Measurements from ENCODE around the gene SHROOM2.

The SHROOM2 gene

DNA sequence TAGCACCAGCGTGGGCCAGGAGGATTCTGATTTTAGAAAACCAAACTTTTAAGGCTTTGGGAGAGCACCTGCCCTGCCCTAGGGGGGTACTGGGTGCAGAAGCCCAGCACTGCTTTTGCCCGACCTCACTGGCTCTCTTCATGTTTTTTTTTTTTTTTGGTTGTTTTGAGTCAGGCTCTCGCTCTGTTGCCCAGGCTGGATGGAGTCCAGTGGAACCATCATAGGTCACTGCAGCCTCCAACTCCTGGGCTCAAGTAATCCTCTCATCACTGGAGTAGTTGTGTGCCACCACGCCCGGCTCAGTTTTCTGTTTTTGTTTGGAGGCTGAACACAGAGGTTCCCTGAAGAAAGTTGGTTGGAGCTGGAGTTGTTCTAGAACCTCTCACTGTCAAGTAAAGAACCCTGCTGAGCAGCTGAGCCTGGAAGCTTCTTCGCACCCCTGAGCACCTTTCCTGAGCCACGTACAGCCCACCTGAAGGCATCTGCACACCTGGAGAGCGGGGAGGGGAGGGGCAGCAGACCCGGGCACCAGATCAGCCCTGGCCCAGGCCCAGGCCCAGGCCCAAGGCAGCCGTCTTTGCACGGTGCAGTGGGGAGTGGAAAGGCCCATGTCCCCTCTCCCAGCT lies 49.5 kb downstream of the SHROOM2 start:
- Histone ChIP-seq H3K4me1 (ENCODE audit: control insufficient read depth, insufficient read depth, low read length) (no peaks in the 10 kb centered on the region), H3K9me3 (ENCODE audit: control insufficient read depth, low read length) (no peaks in the 10 kb centered on the region), H3K36me3 (ENCODE audit: control insufficient read depth, insufficient read depth, low read length, severe bottlenecking) (no peaks in the 10 kb centered on the region), H3K4me3 (ENCODE audit: low read length) (no peak overlapping the region), H3K9ac (ENCODE audit: low read length) (no peak overlapping the region), H3K27me3 (replicated peaks; ENCODE audit: control insufficient read depth, insufficient read depth, low read length) (peaks cover 12% of the 10 kb centered on the region)
- DNase-seq (ENCODE audit: low read depth): no peak

DNA sequence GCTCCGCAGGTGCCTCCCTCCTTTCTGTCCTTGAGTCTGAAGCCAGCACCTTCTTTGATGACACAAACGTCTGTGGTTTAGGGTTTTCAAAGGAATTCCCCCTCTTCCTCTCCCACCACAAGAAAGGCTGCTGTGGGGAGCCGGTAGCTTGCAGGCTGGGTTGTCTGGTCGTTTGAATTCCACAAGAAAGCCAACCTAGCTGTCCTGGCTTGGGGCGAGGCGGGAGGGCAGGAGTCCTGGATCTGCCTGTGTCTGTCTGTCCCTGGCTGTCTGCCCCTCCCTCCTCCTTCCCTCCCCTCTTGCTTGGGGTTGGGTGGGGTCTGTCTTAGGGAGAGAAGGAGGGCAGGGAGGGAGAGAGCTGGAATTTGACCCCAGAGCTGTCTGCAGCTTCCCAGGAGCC lies 56.3 kb downstream of the SHROOM2 start:
- no peak overlapping the region for H3K9ac ChIP-seq (ENCODE audit: low read length)
- peaks cover 5% of the 10 kb centered on the region for H3K4me1 ChIP-seq (ENCODE audit: control insufficient read depth, insufficient read depth, low read length)
- no peaks in the 10 kb centered on the region for H3K9me3 ChIP-seq (ENCODE audit: control insufficient read depth, low read length)
- no peaks in the 10 kb centered on the region for H3K36me3 ChIP-seq (ENCODE audit: control insufficient read depth, insufficient read depth, low read length, severe bottlenecking)
- H3K27me3 ChIP-seq (replicated peaks; ENCODE audit: control insufficient read depth, insufficient read depth, low read length): peaks cover 5% of the 10 kb centered on the region
- H3K4me3 ChIP-seq (ENCODE audit: low read length): no peak overlapping the region
- DNase-seq (ENCODE audit: low read depth): no peak

DNA sequence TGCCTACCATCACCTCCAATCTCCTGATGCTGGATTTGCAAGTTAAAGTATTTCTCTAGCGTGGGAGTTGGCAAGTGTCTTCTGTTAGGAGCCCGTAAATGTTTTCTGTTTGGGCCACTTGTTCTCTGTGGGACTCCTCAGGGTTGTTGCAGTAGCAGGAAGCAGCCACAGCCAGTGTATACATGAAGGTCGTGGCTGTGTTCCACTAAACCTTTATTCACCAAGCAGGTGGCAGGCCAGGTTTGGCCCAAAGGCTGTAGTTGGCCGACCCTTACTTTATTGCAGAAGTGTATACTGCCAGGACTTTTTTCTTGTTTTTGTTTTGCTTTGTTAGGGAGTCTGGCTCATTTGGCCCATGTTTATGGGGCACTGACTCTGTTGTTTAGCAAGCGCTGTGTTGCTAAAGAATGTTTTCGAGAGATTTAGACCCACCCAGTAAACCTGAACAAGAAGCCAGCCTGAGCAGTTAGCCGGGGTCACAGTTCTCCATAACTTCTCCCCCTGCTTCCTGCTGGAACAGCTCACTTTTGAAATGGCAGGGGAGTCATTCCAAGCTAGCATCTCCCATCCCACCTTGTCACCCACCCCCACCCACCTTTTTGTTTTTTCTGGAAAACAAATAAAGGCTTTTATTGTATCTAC lies 58.8 kb downstream of the SHROOM2 start:
- Histone ChIP-seq H3K4me1 (ENCODE audit: control insufficient read depth, insufficient read depth, low read length) (peaks cover 5% of the 10 kb centered on the region), H3K27me3 (replicated peaks; ENCODE audit: control insufficient read depth, insufficient read depth, low read length) (peaks cover 5% of the 10 kb centered on the region)
- DNase-seq (ENCODE audit: low read depth): no peak

DNA sequence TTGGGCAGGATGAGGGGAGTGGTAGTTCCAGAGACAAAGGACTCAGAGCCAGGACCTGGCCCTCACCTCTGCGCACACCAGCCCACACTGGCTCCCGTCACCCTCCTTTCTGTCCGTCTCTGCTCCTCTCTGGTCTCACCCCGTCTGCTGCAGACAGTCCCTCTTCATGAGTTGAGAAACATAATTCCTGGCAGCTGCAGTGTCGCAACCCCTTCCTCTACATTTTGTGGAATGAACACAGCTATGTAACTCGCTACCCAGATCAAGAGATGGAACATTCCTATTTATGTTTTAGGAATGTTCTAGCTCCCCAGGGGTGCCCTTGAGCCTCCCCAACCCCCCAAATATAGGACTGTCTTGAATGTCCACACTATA lies 59.3 kb downstream of the SHROOM2 start:
- Histone ChIP-seq H3K9ac (ENCODE audit: low read length) (no peak overlapping the region), H3K36me3 (ENCODE audit: control insufficient read depth, insufficient read depth, low read length, severe bottlenecking) (no peaks in the 10 kb centered on the region), H3K27me3 (replicated peaks; ENCODE audit: control insufficient read depth, insufficient read depth, low read length) (no peaks in the 10 kb centered on the region), H3K4me1 (ENCODE audit: control insufficient read depth, insufficient read depth, low read length) (peaks cover 5% of the 10 kb centered on the region), H3K4me3 (ENCODE audit: low read length) (no peak overlapping the region), H3K9me3 (ENCODE audit: control insufficient read depth, low read length) (no peaks in the 10 kb centered on the region)
- DNase-seq (ENCODE audit: low read depth): peak; percentile 49

More for the DNA sequence above, 58.8 kb downstream of the SHROOM2 start:
- H3K9me3 ChIP-seq (ENCODE audit: control insufficient read depth, low read length): no peaks in the 10 kb centered on the region
- no peak overlapping the region for H3K4me3 ChIP-seq (ENCODE audit: low read length)
- H3K9ac ChIP-seq (ENCODE audit: low read length): no peak overlapping the region
- no peaks in the 10 kb centered on the region for H3K36me3 ChIP-seq (ENCODE audit: control insufficient read depth, insufficient read depth, low read length, severe bottlenecking)

DNA sequence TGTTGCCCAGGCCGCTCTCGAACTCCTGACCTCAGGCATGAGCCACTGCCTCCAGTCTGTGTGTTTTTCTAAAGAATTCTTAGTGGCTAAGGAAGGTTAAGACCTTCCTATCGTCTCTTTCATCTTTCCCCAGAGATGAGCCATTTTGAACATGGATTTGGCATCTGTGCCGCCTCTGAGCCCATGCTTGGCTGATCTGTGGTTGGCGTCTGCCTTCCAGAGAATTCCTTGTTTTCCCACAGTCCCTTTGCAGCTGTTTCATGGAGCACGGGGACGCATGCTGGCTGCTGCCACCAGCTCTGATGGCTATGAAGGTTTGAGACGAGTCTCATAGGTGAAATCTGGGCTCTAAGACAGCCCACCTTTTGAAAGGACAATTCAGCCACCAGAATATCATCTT lies 60.4 kb downstream of the SHROOM2 start:
- Histone ChIP-seq H3K27me3 (replicated peaks; ENCODE audit: control insufficient read depth, insufficient read depth, low read length) (peaks cover under 1% of the 10 kb centered on the region), H3K4me1 (ENCODE audit: control insufficient read depth, insufficient read depth, low read length) (peaks cover 5% of the 10 kb centered on the region), H3K4me3 (ENCODE audit: low read length) (no peak overlapping the region), H3K9me3 (ENCODE audit: control insufficient read depth, low read length) (no peaks in the 10 kb centered on the region), H3K36me3 (ENCODE audit: control insufficient read depth, insufficient read depth, low read length, severe bottlenecking) (no peaks in the 10 kb centered on the region), H3K9ac (ENCODE audit: low read length) (no peak overlapping the region)
- no peak for DNase-seq (ENCODE audit: low read depth)

DNA sequence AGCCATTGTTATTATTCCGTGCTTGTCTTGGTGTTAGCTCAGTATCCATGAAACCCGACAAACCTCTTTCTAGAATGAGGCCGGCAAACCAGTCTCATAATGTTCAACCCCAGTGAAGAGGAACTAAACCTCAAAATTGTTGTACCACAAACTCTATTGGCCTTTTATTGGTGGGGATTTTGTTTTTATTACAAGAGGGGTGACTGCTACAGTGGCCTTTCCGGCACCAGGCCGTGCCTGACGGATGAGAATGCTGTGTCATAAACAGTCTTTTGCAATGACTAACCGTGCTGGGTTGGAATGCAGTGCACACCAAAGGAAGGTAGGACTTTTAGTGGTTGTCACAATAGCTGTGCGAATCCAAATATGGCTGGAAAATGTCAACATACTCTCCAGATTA lies 60.8 kb downstream of the SHROOM2 start:
- Histone ChIP-seq H3K4me1 (ENCODE audit: control insufficient read depth, insufficient read depth, low read length) (peaks cover 5% of the 10 kb centered on the region), H3K36me3 (ENCODE audit: control insufficient read depth, insufficient read depth, low read length, severe bottlenecking) (no peaks in the 10 kb centered on the region), H3K9ac (ENCODE audit: low read length) (no peak overlapping the region), H3K4me3 (ENCODE audit: low read length) (no peak overlapping the region), H3K9me3 (ENCODE audit: control insufficient read depth, low read length) (no peaks in the 10 kb centered on the region), H3K27me3 (replicated peaks; ENCODE audit: control insufficient read depth, insufficient read depth, low read length) (peaks cover 3% of the 10 kb centered on the region)
- no peak for DNase-seq (ENCODE audit: low read depth)

DNA sequence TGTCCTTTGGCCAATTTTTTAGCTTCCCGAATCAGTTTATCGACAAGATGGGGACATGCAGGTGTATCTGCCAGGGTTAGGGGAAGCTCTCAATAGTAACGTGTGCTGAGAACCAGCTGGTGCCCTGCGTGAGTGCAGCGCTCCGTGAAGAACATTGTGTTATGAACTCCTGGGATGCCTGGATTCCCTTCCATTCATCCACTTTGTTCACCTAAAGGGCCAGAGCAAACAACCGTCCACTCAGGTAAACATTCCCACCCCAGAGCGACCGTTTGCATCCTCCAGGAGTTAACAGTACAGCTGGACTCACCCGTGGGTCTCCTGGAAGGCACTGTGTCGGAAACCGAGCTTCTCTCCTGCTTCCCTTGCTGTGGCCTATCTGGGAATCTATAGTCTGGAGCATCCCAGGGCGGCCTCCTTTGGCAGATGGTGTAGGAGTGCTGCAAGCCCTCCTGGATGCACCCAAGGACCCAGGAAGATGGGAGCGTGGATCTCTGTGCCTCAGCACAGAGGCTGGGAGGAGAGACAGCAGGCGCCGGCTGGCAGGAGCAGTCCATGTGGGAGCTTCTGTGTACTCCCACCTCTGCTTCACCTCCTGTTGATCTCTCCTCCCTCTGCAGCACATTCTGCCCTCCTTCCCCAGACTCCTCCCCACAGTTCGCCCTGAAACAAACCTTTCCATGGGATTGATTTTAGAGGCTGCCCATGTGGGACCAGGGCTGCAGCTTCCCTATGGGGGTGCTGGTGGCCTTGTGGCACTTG lies 62.7 kb downstream of the SHROOM2 start:
- H3K4me3 ChIP-seq (ENCODE audit: low read length): no peak overlapping the region
- H3K9ac ChIP-seq (ENCODE audit: low read length): no peak overlapping the region
- H3K36me3 ChIP-seq (ENCODE audit: control insufficient read depth, insufficient read depth, low read length, severe bottlenecking): no peaks in the 10 kb centered on the region
- H3K9me3 ChIP-seq (ENCODE audit: control insufficient read depth, low read length): no peaks in the 10 kb centered on the region
- peaks cover 14% of the 10 kb centered on the region for H3K27me3 ChIP-seq (replicated peaks; ENCODE audit: control insufficient read depth, insufficient read depth, low read length)
- no peak for DNase-seq (ENCODE audit: low read depth)
- H3K4me1 ChIP-seq (ENCODE audit: control insufficient read depth, insufficient read depth, low read length): peaks cover 5% of the 10 kb centered on the region

DNA sequence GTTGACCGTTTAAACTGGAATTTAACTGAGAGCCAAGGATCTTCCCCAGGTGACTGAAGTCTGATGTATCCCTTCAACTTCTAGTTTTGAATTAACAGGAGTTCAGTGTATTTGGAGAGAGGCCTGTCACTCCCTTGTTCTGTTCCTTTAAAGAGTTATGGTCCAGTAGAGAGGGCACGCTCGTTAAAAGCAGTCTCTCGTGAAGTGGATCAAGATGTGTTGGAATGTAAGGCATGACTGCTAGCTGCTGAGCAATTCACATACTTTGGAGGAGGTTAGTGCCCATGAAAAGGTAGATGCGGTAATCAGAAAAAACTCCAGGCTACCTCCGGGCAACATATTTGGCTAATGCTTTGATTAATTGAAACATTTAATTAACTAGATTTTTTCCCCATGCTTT lies 65.7 kb downstream of the SHROOM2 start:
- Histone ChIP-seq H3K4me1 (ENCODE audit: control insufficient read depth, insufficient read depth, low read length) (no peaks in the 10 kb centered on the region), H3K36me3 (ENCODE audit: control insufficient read depth, insufficient read depth, low read length, severe bottlenecking) (no peaks in the 10 kb centered on the region), H3K9me3 (ENCODE audit: control insufficient read depth, low read length) (no peaks in the 10 kb centered on the region), H3K27me3 (replicated peaks; ENCODE audit: control insufficient read depth, insufficient read depth, low read length) (peaks cover 22% of the 10 kb centered on the region), H3K9ac (ENCODE audit: low read length) (no peak overlapping the region), H3K4me3 (ENCODE audit: low read length) (no peak overlapping the region)
- DNase-seq (ENCODE audit: low read depth): no peak

DNA sequence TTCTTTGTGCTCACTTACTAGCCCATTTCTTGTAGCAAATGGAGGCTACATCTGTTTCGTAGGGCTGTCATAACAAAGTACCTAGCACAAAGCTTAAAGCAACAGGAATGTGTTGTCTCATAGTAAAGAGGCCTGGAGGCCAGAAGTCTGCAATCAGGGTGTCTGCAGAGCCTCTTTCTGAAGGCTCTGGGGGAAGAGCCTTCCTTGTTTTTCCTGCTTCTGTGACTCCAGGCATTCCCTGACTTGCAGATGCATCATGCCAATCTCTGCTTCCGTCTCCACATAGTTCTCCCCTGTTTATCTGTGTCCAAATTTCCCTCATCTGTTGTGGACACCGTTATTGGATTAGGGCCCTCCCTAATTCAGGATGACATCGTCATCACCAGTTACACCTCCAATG lies 67.1 kb downstream of the SHROOM2 start:
- no peaks in the 10 kb centered on the region for H3K36me3 ChIP-seq (ENCODE audit: control insufficient read depth, insufficient read depth, low read length, severe bottlenecking)
- no peaks in the 10 kb centered on the region for H3K4me1 ChIP-seq (ENCODE audit: control insufficient read depth, insufficient read depth, low read length)
- no peak overlapping the region for H3K9ac ChIP-seq (ENCODE audit: low read length)
- peaks cover 26% of the 10 kb centered on the region for H3K27me3 ChIP-seq (replicated peaks; ENCODE audit: control insufficient read depth, insufficient read depth, low read length)
- H3K4me3 ChIP-seq (ENCODE audit: low read length): no peak overlapping the region
- no peak for DNase-seq (ENCODE audit: low read depth)
- H3K9me3 ChIP-seq (ENCODE audit: control insufficient read depth, low read length): no peaks in the 10 kb centered on the region

DNA sequence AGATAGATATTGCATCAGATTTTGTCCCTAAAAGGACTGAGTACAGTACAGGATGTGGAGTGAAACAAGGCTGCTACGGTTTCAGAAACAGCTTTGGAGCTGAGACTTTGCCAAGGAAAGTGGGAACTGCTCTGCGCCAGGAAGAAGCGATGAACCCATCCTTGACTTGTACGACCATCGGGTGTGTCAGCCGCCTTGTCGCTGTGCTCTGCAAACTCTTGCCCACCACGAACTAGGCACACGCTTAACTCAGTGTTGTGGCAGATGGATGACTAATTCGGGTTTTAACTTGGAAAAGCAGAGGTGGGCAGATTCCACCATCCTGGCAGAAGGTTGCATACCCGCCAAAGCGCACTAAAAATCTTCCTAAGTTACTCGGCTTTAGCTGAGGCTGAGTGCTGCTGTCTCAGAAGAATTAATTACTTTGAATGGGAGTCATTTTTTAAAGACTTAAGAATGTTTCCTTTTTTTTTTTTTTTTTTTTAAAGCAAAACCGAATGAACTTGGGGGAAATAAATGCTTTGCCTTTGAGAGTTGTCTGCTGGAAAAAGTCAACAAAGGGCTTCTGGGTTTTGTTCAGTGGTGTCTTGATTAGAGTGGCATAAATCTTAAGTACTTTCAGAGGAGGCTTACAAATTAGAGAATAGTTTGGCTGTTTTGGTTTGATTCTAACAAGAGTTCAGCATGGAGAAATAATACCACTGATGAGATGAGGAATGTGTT lies 69.5 kb downstream of the SHROOM2 start:
- H3K9ac ChIP-seq (ENCODE audit: low read length): no peak overlapping the region
- no peaks in the 10 kb centered on the region for H3K36me3 ChIP-seq (ENCODE audit: control insufficient read depth, insufficient read depth, low read length, severe bottlenecking)
- H3K4me3 ChIP-seq (ENCODE audit: low read length): no peak overlapping the region
- H3K4me1 ChIP-seq (ENCODE audit: control insufficient read depth, insufficient read depth, low read length): no peaks in the 10 kb centered on the region
- H3K9me3 ChIP-seq (ENCODE audit: control insufficient read depth, low read length): no peaks in the 10 kb centered on the region
- DNase-seq (ENCODE audit: low read depth): no peak
- peaks cover 30% of the 10 kb centered on the region for H3K27me3 ChIP-seq (replicated peaks; ENCODE audit: control insufficient read depth, insufficient read depth, low read length)

DNA sequence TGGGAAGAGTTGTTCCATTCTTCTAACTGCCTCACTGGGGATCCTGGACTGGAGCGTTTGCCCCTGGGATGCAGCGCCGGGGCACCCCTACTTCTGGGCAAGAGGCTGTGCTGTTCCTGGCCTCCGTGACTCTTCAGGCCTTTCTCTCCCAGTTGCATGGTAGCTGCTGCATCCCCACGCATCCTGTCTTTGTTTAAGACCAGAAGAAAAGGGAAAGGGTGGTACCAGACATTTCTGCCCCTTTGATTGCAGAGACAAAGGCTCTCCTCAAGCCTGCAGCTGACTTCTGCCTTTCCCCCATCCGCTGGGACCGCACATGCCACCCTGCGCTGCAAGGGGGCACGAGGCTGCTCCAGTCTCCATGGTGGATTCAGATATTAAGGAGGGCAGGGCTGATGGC lies 70.4 kb downstream of the SHROOM2 start:
- H3K4me1 ChIP-seq (ENCODE audit: control insufficient read depth, insufficient read depth, low read length): no peaks in the 10 kb centered on the region
- no peak overlapping the region for H3K4me3 ChIP-seq (ENCODE audit: low read length)
- H3K36me3 ChIP-seq (ENCODE audit: control insufficient read depth, insufficient read depth, low read length, severe bottlenecking): no peaks in the 10 kb centered on the region
- H3K27me3 ChIP-seq (replicated peaks; ENCODE audit: control insufficient read depth, insufficient read depth, low read length): peaks cover 30% of the 10 kb centered on the region
- H3K9ac ChIP-seq (ENCODE audit: low read length): no peak overlapping the region
- DNase-seq (ENCODE audit: low read depth): no peak
- no peaks in the 10 kb centered on the region for H3K9me3 ChIP-seq (ENCODE audit: control insufficient read depth, low read length)
